CD8-positive, alpha-beta memory T cell (primary cell): ENCODE measurements around the gene ANTXR1. TPM values are rescaled to one million over a fixed set of nuclear protein-coding genes. Genes with fewer than 3 reads are reported as not detected.

Experiments
- CTCF ChIA-PET: fragments of 350-600 bp; sonication (Branson Sonifier 250); formaldehyde crosslinking; loops from one replicate; lab custom pipeline; 2021; ENCODE audit warnings: antibody characterized with exemption; lab: Charles Lee
- POLR2A ChIA-PET: fragments of 350-600 bp; sonication (Branson Sonifier 250); formaldehyde crosslinking; loops from one replicate; lab custom pipeline; 2021; ENCODE audit warnings: antibody characterized with exemption; lab: Charles Lee
- DNase-seq, 5 donors: peaks; one replicate each; pipeline versions ENCODE4 v3.0.0 to v3.0.0-alpha.2; 2020 to 2022; ENCODE audit warnings: mixed read lengths in 1 of 5
- H3K27ac ChIP-seq: one replicate; pipeline ENCODE4 v1.7.0; 2013; ENCODE audit warnings: low read depth, mild to moderate bottlenecking, low read length, moderate library complexity
- H3K27me3 ChIP-seq: 2 replicates; pipeline ENCODE4 v1.7.0; 2013; ENCODE audit warnings: low read length, mild to moderate bottlenecking; ENCODE audit not compliant: insufficient read depth, poor library complexity, severe bottlenecking
- H3K36me3 ChIP-seq: 2 replicates; pipeline ENCODE4 v1.7.0; 2013; ENCODE audit warnings: mild to moderate bottlenecking, low read length, moderate library complexity; ENCODE audit not compliant: insufficient read depth
- H3K4me1 ChIP-seq: 2 replicates; pipeline ENCODE4 v1.7.0; 2013; ENCODE audit warnings: mild to moderate bottlenecking, low read length, moderate library complexity; ENCODE audit not compliant: insufficient read depth
- H3K4me3 ChIP-seq: 2 replicates; pipeline ENCODE4 v1.7.0; 2013; ENCODE audit warnings: mild to moderate bottlenecking, low read length
- H3K9me3 ChIP-seq: 2 replicates; pipeline ENCODE4 v1.7.0; 2013; ENCODE audit warnings: mild to moderate bottlenecking, low read length
- H3K27ac Mint-ChIP-seq, 8 donors: one replicate each; pipeline ENCODE4 v1.8.0; 2020 to 2021; ENCODE audit warnings: mixed read lengths in 8 of 8, mild to moderate bottlenecking in 6 of 8, inconsistent platforms in 3 of 8, moderate library complexity in 3 of 8
- H3K27me3 Mint-ChIP-seq, 2 donors: one replicate each; pipeline ENCODE4 v1.8.0; 2020 to 2021; ENCODE audit warnings: mixed read lengths in 2 of 2, mild to moderate bottlenecking in 1 of 2, moderate library complexity in 1 of 2
- H3K36me3 Mint-ChIP-seq, 3 donors: one replicate each; pipeline ENCODE4 v1.8.0; 2020 to 2021; ENCODE audit warnings: mixed read lengths in 3 of 3, inconsistent platforms in 1 of 3, mild to moderate bottlenecking in 1 of 3
- H3K4me1 Mint-ChIP-seq, 3 donors: one replicate each; pipeline ENCODE4 v1.8.0; 2020 to 2021; ENCODE audit warnings: mixed read lengths in 3 of 3, inconsistent platforms in 1 of 3, mild to moderate bottlenecking in 1 of 3
- H3K4me3 Mint-ChIP-seq, 7 donors: one replicate each; pipeline ENCODE4 v1.8.0; 2020 to 2021; ENCODE audit warnings: mixed read lengths in 7 of 7, mild to moderate bottlenecking in 6 of 7, moderate library complexity in 4 of 7, inconsistent platforms in 2 of 7
- H3K9me3 Mint-ChIP-seq, 5 donors: one replicate each; pipeline ENCODE4 v1.8.0; 2020 to 2022; ENCODE audit warnings: mixed read lengths in 5 of 5, mild to moderate bottlenecking in 3 of 5, moderate library complexity in 2 of 5, inconsistent platforms in 1 of 5
- polyA plus RNA-seq: library from polyadenylated mRNA; unstranded; fragments of 300-500 nt; fragmentation: Illumina TruSeq; gene quantifications from one replicate; pipeline ENCODE4 v1.2.3, GENCODE V29; 2021
- total RNA-seq, 2 experiments: library from RNA; stranded (reverse); gene quantifications; one replicate each; pipeline ENCODE4 v1.2.3, GENCODE V29; 2021

ANTXR1 gene
- total and polyA plus RNA-seq, 3 experiments from 2014 or later: 0.22 to 0.27 TPM; not detected in 1

GRCh38 chr2:69285379-69285894, 272.5 kb downstream of the ANTXR1 start:
- Mint-ChIP-seq H3K9me3 (no peaks in the 10 kb centered on the region), H3K4me1 (no peaks in the 10 kb centered on the region), H3K27ac (no peak overlapping the region), H3K27me3 (peaks cover 7 to 22% of the 10 kb centered on the region in 2 donors), H3K36me3 (no peaks in the 10 kb centered on the region), H3K4me3 (no peak overlapping the region)
- H3K27ac ChIP-seq: no peak overlapping the region
- no peak for DNase-seq
- H3K27me3 ChIP-seq: no peaks in the 10 kb centered on the region
- ChIA-PET CTCF (no interaction called here), POLR2A (no interaction called here)
- H3K4me3 ChIP-seq: no peak overlapping the region
- no peaks in the 10 kb centered on the region for H3K36me3 ChIP-seq
- H3K9me3 ChIP-seq: no peaks in the 10 kb centered on the region
- no peaks in the 10 kb centered on the region for H3K4me1 ChIP-seq

DNA sequence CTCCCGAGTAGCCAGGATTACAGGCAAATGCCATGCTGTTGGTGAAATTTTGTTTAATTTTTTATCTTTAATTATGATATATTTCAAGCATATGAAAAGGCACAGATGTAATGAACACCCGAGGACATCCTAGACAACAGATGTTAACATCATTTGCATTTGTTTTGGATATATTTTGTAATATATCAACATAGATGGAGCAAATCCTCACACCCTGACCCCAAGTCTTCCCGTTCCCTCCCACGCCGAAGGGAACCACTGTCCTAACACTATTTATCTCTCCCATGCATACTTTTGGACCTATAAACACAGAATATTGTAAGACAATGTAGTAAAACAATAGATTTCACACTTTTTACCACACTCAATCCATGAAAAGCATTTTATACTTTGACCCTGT, 274.6 kb downstream of the ANTXR1 start:
- Histone ChIP-seq H3K27me3 (no peaks in the 10 kb centered on the region), H3K27ac (no peak overlapping the region), H3K36me3 (no peaks in the 10 kb centered on the region), H3K4me3 (no peak overlapping the region), H3K4me1 (no peaks in the 10 kb centered on the region), H3K9me3 (no peaks in the 10 kb centered on the region)
- H3K4me3 Mint-ChIP-seq: no peak overlapping the region
- DNase-seq: no peak
- no peaks in the 10 kb centered on the region for H3K4me1 Mint-ChIP-seq
- H3K27ac Mint-ChIP-seq: peak overlapping the region in 1 of 8 donors; percentile 51
- POLR2A ChIA-PET: no interaction called here
- CTCF ChIA-PET: no interaction called here
- peaks cover 4 to 18% of the 10 kb centered on the region in 2 donors for H3K27me3 Mint-ChIP-seq
- no peaks in the 10 kb centered on the region for H3K36me3 Mint-ChIP-seq
- no peaks in the 10 kb centered on the region for H3K9me3 Mint-ChIP-seq

DNA sequence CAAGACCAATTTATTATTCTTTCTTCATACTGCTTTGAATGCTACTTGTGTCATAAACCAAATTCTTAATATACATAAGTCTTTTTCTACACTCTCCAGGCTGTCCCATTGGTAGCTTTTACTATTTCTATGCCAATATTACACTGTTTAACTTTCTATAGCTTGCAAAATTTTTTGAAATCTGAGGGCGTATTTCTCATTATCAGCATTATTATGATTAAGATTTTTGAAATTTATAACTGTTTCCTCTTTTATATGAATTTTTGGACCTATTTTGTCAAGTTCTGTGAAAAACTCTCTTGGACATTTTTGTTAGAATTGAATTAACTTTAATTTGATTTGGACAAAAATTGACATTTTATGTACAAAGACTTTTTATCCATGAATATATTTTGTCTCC, 275.4 kb downstream of the ANTXR1 start:
- H3K36me3 ChIP-seq: no peaks in the 10 kb centered on the region
- no peak overlapping the region for H3K27ac ChIP-seq
- H3K4me1 ChIP-seq: no peaks in the 10 kb centered on the region
- H3K9me3 ChIP-seq: no peaks in the 10 kb centered on the region
- CTCF ChIA-PET: no interaction called here
- Mint-ChIP-seq H3K27ac (no peak overlapping the region), H3K36me3 (no peaks in the 10 kb centered on the region), H3K9me3 (no peaks in the 10 kb centered on the region), H3K27me3 (peaks cover 4 to 18% of the 10 kb centered on the region in 2 donors), H3K4me1 (no peaks in the 10 kb centered on the region), H3K4me3 (no peak overlapping the region)
- no peak for DNase-seq
- POLR2A ChIA-PET: no interaction called here
- no peak overlapping the region for H3K4me3 ChIP-seq
- H3K27me3 ChIP-seq: no peaks in the 10 kb centered on the region

DNA sequence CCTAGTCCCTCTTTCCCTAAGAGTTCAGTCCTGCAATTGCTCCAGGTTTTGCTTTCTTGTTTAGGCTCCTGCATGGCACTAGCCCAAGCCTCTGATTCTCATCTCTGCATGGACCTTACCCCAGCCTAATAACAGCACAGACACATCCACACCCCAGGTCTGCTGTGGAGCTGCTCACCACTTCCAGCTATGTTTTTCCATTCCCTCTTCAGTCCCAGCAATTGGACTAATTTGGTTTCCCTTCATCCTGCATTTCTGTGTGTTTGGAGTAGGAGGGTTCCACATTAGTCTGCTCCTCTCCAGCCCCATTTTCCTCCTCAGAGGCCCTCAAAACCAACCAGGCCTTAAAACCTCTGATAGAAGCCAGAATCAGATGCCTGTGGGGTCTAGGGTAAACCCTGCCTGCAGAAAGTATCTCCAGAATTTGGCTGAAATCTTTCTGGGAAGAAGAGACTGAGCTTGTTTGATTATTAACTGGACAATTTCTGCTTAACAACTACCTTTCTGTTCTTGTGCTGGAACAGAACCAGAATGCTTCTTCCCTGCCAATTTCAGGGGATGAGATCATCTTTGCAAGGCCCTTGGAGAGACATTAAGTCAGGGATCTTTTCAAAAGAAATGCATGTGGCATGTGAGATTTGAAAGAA, 278.1 kb downstream of the ANTXR1 start:
- Mint-ChIP-seq H3K4me3 (no peak overlapping the region), H3K9me3 (no peaks in the 10 kb centered on the region), H3K27me3 (peaks cover 7 to 29% of the 10 kb centered on the region in 2 donors), H3K36me3 (no peaks in the 10 kb centered on the region), H3K4me1 (no peaks in the 10 kb centered on the region), H3K27ac (no peak overlapping the region)
- H3K27me3 ChIP-seq: no peaks in the 10 kb centered on the region
- POLR2A ChIA-PET: interaction anchor here (0.6 kb wide), 1 partner anchor 21 kb away, joined by 3 read pairs; no protein-coding TSS in a partner anchor
- DNase-seq: no peak
- CTCF ChIA-PET: no interaction called here
- H3K4me3 ChIP-seq: no peak overlapping the region
- H3K4me1 ChIP-seq: no peaks in the 10 kb centered on the region
- H3K36me3 ChIP-seq: no peaks in the 10 kb centered on the region
- no peaks in the 10 kb centered on the region for H3K9me3 ChIP-seq
- H3K27ac ChIP-seq: no peak overlapping the region

- Mint-ChIP-seq H3K27ac (no peak overlapping the region), H3K4me1 (no peaks in the 10 kb centered on the region), H3K27me3 (peaks cover 7 to 32% of the 10 kb centered on the region in 2 donors), H3K36me3 (no peaks in the 10 kb centered on the region), H3K9me3 (no peaks in the 10 kb centered on the region), H3K4me3 (no peak overlapping the region)
- H3K4me1 ChIP-seq: no peaks in the 10 kb centered on the region
- POLR2A ChIA-PET: interaction anchor here (0.6 kb wide), 1 partner anchor 22 kb away, joined by 3 read pairs; no protein-coding TSS in a partner anchor
- DNase-seq: no peak
- H3K36me3 ChIP-seq: no peaks in the 10 kb centered on the region
- H3K4me3 ChIP-seq: no peak overlapping the region
- H3K27ac ChIP-seq: no peak overlapping the region
- no peaks in the 10 kb centered on the region for H3K9me3 ChIP-seq
- H3K27me3 ChIP-seq: no peaks in the 10 kb centered on the region
- CTCF ChIA-PET: no interaction called here
These were observed 278.7 kb downstream of the ANTXR1 start for GRCh38 chr2:69291721-69292120.

DNA sequence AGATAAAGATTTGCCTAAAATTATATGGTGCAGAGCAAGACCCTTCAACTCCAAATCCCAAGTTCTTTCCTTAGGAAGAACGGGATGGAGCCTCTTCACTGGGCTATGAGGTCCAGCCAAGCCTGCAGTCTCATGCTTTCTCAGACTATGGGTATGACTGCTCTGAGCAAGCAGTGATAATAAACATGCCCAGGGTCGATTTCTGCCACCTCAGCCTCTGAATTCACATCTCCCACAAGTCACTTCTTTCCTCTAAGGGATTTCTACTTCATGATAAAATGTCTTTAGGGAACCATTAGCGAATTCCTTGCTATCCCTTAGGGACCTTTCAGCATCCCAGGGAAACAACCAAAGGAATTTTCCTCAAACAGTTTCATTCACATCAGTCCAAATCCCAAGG, 279.3 kb downstream of the ANTXR1 start:
- H3K27me3 ChIP-seq: no peaks in the 10 kb centered on the region
- no peak overlapping the region for H3K4me3 Mint-ChIP-seq
- H3K4me1 ChIP-seq: no peaks in the 10 kb centered on the region
- H3K4me1 Mint-ChIP-seq: no peaks in the 10 kb centered on the region
- H3K9me3 Mint-ChIP-seq: no peaks in the 10 kb centered on the region
- H3K27me3 Mint-ChIP-seq: peaks cover 7 to 36% of the 10 kb centered on the region in 2 donors
- no peaks in the 10 kb centered on the region for H3K36me3 ChIP-seq
- H3K27ac Mint-ChIP-seq: no peak overlapping the region
- no peaks in the 10 kb centered on the region for H3K36me3 Mint-ChIP-seq
- no peaks in the 10 kb centered on the region for H3K9me3 ChIP-seq
- H3K27ac ChIP-seq: no peak overlapping the region
- H3K4me3 ChIP-seq: no peak overlapping the region
- ChIA-PET CTCF (no interaction called here), POLR2A (no interaction called here)
- DNase-seq: no peak

DNA sequence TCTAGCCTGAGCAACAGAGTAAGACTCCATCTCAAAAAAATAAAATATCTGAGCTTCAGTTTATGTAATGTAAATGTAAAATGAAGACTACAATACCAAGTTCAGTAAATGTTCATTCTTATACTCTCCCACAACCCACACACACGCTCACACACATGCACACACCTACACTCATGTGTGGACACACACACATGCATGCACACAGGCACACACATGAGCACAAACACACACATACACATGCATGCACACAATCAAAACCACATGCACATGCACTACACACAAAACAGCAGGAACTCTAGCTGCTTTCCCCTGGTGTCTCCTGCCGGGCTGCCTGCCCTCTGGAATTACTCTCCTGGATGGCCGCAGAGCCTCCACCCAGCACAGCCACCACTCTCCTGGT, 283.4 kb downstream of the ANTXR1 start:
- ChIA-PET CTCF (no interaction called here), POLR2A (no interaction called here)
- Mint-ChIP-seq H3K27me3 (peaks cover 4 to 32% of the 10 kb centered on the region in 2 donors), H3K4me1 (no peaks in the 10 kb centered on the region), H3K4me3 (no peak overlapping the region), H3K27ac (no peak overlapping the region), H3K9me3 (no peaks in the 10 kb centered on the region), H3K36me3 (no peaks in the 10 kb centered on the region)
- DNase-seq: no peak
- Histone ChIP-seq H3K36me3 (no peaks in the 10 kb centered on the region), H3K4me3 (no peak overlapping the region), H3K4me1 (no peaks in the 10 kb centered on the region), H3K27ac (no peak overlapping the region), H3K9me3 (no peaks in the 10 kb centered on the region), H3K27me3 (no peaks in the 10 kb centered on the region)

DNA sequence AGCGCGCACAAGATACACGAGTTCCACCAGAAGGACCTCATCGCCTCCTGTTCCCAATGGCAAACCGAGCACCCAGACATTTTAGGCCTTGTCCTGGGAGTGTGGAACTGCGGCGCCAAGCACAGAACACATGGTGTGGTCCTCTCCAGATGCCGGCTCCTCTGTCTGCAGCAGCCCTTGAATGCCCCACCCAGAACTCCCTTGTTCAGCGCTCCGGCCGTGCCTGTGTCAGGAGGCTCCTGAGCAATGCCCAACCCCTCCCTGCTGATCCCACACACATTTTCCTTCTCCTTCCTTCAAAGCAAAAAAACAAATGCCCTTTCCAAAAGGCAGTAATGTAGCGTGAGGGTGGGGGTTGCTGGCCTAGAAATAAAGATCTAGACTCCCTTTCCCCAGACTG, 284.2 kb downstream of the ANTXR1 start:
- no peaks in the 10 kb centered on the region for H3K36me3 ChIP-seq

More for the DNA sequence above, 284.2 kb downstream of the ANTXR1 start:
- no peak overlapping the region for H3K4me3 ChIP-seq
- CTCF ChIA-PET: no interaction called here
- H3K4me1 ChIP-seq: no peaks in the 10 kb centered on the region
- H3K27ac Mint-ChIP-seq: no peak overlapping the region
- H3K9me3 Mint-ChIP-seq: no peaks in the 10 kb centered on the region
- no peaks in the 10 kb centered on the region for H3K9me3 ChIP-seq
- POLR2A ChIA-PET: no interaction called here
- peaks cover 4 to 40% of the 10 kb centered on the region in 2 donors for H3K27me3 Mint-ChIP-seq
- H3K36me3 Mint-ChIP-seq: no peaks in the 10 kb centered on the region
- no peaks in the 10 kb centered on the region for H3K27me3 ChIP-seq
- no peak overlapping the region for H3K4me3 Mint-ChIP-seq
- no peak overlapping the region for H3K27ac ChIP-seq
- H3K4me1 Mint-ChIP-seq: no peaks in the 10 kb centered on the region
- DNase-seq: no peak
